Activated T-helper 1 cell treated with anti-CD3 and anti-CD28 coated beads, Interleukin-2, amount 50 U/mL, for 16 hours (primary cell): Measurements from ENCODE around the gene ST6GAL2.

Experiments used
- DNase-seq, 2 donors: peaks; one replicate each; pipeline ENCODE4 v3.0.0-alpha.2; 2020; ENCODE audit warnings: low read depth in 1 of 2, low spot score in 1 of 2

The ST6GAL2 gene

DNA sequence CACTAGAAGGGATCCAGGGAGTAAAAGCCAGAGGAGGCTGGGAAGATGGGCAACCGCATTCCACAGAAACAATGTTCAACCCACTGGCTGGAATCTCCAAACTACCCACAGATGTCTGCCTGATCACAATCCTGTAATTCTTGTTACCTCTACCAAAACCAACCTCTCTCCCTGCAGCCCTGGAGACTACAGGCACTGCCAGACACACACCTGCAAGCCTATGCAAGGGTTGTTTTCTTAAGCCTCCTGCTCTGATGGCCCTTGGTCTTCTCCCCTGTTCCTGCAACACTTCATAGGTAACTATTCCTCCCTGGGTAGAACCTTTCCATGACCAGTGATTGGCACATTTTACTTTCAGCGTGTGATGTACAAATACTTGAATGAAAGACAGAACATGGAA lies 21.9 kb downstream of the ST6GAL2 start:
- no peak for DNase-seq

DNA sequence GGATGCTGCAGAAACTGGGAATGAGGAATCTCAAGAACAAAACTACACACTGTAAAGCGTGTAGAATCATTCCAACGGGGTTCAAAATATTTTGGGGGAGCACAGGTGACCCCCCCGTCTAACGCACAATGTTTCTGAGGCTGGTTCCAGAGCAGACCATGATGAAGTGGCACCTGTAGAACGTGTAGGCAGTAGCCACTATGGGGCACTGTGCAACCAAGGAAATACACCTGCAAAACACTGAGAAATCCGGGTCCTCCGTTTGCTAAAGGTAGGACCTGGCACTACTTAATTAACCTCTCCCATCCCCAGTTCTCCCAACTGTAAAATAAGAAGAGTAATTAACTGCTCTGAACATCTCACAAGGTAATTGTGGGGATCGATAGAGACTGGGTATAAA lies 22.6 kb downstream of the ST6GAL2 start:
- DNase-seq = no peak

DNA sequence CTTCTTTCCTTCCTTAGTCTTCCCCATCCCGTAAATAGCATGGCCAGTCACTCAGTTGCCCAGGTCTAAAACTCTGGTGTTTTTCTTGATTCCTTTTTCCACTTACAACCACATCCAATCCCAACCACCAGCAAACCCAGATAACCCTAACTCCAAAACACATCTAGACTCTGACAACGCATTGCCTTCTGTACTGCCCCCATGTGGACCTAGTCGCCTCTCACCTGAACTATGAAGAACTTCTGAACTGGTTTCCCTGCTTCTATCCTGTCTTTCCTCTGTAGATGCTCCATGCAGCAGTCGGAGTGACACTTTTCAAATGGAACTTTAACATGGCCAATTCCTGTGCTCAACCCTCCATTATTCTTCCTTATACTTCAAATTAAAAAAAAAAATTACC lies 26.5 kb downstream of the ST6GAL2 start:
- no peak for DNase-seq

DNA sequence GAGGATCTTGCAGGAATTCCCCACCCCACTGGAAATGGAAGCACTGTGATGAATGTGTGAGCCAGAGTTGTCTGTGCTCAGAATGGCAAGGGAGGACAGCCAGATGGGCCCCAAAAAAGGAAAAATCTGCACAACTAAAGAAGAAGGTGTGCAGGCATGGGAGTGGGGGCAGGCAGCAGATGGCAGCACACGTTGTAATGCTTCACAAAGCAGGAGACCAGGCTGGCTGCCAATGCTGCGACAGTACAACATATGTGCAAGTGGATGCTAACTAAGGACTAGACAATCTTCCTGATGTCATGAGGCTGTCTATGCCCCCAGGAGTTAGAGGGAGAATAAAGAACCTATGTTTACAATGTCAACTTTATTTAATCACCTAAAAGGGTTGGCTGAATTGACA lies 27.2 kb downstream of the ST6GAL2 start:
- no peak for DNase-seq

DNA sequence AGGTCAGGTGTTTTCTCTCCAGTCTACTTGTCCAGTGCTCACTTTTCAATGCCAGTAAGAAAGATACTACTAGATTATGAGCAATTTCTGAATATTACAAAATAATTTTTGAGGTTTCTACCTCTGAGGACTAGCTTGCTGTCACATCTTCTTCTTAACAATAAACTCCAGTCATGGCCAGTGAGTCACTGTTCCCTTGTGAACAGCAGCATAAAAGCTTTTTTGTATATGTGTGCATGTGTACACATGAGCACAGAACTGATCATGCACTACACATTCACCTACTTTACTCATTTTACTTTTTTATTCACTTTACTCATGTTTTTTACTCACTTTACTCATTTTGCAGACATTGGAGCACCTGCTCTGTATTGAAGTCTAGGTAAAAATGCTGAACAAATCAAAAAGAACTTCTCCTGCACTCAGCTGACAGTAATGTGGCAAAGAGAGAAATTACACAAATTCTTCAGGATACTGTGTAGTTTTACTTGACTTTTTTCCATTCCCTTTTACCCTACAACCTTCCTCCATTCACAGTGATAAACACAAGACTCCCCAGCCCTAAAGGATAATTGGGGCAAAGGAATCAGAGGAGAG lies 28.0 kb downstream of the ST6GAL2 start:
- DNase-seq = no peak

DNA sequence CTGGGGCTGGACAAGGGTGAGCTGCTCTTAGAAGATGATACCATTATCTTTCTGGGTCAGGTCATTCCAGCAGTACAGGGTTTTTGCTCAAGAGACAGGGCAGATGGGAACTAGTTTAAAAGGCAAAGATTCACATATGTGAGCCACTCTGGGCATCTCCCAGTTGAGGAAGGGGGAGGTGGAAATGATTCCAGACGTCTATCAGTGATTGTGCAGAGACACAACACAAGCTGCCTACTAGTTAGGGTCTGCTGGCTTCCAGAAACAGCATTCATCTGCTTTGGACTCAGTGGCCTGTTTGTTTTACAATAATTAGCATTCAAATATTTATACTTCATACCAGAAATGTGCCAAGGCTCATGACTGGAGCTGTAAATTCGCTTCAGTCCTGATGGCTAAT lies 32.3 kb downstream of the ST6GAL2 start:
- DNase-seq = no peak

DNA sequence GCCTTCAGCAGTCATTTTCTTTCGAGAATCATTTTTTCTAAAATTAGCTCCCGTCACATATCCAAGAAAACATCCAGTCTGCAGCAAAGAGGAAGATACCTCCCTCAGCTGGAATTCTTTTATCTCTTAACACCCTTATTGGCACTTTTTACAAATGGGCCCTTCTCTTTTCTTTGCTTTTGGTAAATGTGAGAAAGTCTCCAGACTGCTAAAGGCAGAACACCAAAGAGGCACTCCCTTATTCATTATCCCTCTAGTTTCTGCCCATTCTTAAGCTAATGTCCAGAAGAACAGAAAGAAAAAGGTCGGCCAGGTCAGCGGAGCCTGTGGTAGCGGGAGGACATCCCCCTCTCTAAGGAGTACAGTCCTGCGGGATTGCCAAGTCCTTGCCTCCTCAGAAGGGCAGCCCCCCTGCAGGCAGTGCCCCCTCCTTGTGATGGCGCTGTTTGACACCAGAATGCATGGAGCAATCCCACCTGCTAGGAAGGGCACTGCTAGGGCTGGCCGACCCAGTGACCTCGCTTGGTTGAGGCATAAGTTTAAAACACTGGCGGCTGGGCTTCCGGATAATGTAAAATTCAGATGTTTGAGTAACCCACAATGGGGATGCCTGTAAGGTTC lies 34.0 kb downstream of the ST6GAL2 start:
- DNase-seq = no peak

DNA sequence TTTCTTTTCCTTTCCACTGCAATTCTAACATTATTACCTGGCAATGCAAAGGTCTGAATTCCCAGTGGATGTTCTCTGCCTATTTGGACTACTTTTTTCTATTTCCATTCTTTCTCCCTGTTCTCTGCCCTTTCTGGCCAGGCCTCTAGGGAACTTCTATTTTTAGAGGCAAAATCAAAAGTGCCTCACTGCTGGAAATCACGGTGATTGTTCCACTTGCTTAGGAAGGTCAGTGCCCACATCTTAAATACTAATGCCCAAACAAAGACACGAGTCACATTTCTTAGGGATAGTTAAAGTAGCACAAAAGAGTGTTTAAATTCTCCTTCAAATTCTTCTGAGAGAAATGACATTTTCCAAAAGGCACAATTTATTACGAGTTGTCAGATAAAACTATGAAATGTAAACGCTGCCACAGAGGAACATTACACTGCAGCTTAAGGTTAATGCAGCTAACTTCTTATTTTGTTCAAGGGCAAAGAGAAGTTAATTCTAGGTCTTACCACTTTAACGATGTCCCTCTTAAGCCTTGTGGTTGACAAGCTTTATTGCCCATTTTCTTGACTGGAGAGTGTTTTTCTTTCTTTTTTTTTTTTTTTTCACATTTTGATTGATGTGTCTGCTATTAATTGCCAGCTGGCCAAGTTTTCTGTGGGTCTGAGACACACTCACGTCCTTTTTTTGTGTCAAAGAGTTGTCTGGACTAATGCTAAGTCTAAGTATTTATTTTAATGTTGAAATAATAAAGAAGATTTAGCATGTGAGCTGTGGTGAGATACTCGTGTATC lies 34.7 kb downstream of the ST6GAL2 start:
- DNase-seq = no peak

DNA sequence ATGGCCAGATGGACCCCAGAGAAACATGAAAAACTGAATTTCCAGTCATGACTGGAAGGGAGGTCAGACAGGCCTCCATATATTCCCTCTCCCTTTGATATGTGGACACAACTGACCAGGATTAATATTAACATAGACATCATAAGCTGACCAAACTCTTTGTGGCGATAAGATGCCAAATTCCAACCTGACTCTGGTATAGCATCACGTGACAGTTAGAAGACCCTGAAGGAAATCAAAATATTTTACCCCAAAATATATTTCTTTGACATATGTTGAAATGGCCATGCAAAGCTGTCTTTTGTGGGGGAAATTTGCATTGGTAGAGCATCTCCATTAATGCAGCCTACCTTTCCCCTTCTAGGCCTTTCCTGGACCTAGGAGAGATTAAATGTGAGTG lies 36.7 kb downstream of the ST6GAL2 start:
- DNase-seq = no peak

DNA sequence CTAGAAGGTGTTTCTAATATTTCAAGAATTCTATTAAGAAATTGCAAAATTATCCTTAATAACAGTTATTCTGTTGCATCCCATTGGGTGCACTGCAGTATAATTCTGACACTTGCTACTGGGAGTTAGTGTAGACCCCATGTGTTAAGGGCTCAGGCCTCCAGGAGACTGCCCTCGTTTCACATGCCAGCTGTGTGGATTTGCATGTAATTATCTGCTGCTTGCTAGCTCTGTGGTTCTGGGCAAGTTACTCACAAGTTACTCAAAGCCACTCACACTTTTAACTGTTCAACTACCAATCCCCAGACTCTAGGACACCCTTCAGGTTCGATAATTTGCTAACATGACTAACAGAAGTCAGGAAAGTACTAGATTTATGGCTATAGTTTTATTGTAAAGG lies 38.6 kb downstream of the ST6GAL2 start:
- DNase-seq = no peak

DNA sequence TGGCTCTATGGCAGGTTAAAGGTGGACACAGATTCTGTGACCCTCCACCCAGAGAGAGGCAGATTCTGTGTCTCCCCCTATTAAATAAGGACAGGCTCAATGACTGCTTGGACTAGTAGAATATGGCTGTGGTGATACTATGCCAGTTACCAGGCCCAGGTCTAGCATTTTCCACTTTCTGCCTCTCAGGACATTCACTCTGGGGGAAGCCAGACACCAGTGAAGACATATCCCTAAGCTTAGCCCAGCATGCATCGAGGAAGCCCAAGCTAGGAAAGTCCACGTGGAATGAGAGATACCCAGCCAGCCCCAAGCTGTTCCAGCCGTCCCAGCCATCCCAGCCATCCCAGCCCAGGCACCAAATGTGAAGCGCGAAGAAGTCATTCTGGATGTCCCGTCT lies 40.3 kb downstream of the ST6GAL2 start:
- no peak for DNase-seq

DNA sequence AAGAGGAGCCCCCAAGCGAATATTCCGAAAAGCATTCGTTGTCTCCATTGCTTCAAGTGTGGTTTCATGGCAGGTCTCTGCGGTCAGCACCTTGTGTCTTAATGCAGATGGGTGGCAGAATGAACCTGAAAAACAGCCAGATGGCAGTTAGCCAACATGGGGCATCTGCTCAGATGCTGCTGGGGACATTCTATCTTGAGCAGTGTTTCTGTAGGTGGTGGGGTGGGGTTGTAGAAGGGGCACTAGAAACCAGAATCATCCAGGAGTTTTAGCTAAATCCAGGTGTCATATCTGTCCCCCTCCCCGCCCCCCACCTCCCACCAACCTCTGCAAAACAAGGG lies 42.1 kb downstream of the ST6GAL2 start:
- DNase-seq = no peak

DNA sequence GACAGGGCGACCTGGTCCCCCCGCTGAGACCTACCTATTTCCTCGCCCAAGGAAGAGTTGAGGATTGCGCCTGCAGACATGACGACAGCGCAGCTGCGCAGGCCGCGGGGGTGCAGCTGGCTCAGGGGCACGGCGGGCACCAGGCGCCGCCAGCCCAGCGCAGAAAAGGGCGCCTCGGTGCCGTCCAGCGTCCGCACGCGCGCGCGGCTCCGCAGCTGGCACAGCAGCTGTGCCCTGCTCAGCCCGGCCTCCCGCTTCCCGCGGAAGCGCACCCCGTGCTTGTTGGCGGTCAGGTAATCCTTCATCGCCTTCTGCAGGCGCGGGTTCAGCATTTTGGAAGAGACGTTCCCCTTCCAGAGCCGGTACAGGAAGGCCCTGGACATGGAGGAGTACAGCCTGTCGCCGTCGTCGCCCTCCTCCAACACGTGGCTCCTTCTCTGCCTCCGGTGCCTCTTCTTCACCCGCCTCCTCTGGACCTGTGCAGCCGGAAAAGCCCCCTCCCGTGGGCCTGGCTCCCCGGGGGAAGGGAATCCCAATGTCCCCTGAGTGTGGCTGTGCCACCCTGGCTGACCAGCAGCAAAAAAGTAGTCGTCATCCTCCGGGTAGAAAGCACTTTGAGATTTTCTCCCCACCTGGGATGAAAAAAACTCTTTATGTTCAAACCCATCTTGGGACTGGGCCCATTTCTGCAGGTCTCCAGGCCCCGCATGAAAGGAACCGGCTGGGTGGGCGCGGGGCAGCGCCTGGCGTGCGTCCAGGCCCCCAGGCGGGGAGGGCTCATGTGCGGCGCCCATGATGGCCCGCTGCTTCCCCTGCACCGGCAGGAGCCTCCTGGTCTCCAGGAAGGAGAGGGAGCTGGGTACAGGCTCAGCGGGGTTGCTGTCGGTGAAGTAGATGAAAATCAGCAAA lies 42.7 kb downstream of the ST6GAL2 start:
- DNase-seq = no peak

DNA sequence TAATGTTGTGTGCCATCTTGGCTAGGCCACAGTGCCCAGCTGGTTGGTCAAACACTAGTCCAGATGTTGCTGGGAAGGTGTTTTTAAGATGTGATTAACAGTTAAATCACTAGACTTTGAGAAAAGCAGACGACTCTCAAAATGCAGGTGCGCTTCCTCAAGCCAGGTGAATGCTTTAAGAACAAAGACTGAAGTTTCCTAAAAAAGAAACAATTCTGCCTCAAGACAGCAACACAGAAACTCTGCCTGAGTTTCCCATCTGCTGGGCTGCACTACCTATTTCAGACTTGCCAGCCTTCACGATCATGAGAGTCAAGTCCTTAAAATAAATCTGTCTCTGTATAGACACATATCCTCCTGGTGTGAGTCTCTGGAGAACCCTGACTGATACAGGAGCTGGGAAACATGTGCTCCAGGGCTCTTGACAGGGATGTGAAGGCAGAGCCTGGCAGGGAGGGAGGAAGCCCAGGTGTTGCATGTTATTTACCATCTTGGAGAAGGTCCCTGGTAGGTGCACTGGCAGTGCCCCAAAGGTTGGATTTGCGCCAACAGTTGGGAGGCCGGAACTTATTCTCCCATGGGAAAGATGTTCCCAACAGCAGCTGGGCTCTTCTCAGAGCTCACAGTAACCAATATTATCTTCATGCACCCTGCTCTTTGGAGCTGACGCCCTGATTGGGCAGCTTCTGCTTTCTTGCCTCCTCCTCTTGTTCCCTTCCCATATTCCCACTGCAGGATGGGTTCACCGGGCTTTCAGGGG lies 43.9 kb downstream of the ST6GAL2 start:
- DNase-seq = no peak

DNA sequence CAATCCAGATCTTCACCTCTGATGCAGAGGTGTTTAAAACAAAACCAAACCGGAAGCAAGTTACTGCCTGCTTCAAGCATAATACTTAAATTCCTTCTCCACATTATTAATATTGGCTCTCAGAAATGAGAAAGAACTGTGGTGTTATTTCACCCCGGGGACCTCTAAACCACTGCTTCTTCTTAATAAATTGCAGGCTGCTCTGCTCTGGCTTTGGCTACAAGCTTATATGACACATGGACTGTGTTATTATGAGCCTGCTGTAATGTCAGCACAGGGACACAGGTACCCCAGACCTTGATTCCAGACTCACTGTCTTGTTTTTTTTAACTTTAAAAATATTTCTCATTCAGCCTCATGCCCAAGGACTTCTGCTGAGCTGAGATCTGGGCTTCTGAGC lies 45.1 kb downstream of the ST6GAL2 start:
- no peak for DNase-seq

DNA sequence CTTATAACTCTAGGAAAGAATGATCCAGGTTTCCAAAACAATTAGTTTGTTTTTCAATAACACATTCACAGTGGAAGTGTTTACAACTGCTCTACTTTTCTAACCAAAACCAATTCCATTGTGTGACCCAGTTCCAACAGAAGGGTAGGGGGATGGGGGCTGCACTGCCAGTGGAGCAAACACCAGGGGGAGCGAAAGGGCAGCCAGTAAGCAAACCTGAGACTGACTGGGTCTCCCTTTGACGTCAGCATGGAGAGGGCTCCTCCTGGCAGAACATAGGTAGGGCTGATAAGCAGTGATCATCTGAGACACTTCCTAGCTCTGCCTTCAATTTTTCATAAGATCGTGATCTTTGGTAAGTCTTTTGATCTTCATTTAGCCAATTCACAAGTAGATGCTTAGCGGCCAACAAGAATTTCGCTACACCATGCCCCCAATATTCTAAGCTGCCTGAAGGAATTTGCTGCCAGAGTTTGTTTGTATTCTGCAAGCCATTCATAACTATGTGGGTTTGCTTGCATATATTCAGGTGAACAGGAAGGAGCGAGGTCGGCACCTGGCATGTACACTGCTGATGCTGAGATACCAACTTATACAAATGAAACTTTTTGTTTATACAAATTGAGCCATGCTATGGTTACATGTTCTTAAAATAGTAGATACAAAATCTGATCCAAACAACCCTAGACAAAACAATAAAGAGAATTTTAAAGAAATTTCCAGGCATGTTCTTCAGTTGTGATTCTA lies 45.9 kb downstream of the ST6GAL2 start:
- DNase-seq = no peak

DNA sequence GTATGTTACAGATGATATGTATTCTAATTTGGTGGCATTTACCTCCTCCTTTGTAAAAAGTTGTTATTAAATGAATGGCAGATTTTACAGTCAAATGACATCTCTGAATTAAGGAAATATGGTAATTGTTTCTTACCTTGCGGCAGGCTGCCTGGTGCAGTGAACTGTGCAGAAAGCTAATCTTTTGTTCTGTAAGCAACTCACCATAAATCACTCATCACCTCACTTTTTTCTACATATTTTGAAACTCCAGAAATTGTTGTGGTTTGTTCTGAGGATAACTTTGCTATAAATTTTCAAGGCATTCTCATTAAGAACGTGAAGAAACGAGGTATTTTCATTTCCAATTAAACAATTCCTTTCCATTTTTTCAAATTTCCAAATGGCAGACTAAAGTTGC lies 52.7 kb downstream of the ST6GAL2 start:
- no peak for DNase-seq

DNA sequence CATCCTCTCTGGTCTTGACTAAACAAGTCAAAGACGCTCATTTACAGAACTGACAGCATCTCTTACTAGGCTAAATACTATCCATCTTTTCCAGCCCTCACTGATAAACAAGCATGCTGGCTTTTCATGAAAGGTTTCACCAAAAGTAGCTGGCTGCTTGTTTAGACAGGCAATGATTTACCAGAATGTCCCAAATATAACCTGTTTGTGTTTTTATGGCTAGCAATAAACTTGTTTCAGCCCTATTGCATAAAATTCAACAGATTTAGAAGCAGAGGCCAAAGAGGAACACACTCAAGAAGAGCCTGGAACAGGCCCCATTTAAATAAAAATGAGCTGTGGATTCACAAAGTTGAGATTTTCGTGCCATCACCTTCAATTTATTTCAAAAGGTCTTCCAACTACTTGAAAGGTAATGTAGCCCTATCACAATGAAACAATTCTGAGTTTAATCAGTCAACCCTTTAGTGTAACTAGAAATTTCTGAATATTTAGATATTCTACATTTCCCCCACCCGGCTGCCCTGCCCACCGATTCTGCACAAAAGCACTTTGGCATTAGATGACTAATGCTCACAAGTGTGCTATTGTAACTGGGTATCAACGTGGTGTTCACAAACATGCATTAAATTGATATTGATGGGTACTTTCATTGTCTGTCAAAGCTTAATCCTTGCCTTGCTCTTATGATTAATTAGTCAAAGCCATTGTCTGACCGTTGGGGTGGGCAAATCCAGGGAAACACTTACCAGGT lies 54.0 kb downstream of the ST6GAL2 start:
- no peak for DNase-seq

DNA sequence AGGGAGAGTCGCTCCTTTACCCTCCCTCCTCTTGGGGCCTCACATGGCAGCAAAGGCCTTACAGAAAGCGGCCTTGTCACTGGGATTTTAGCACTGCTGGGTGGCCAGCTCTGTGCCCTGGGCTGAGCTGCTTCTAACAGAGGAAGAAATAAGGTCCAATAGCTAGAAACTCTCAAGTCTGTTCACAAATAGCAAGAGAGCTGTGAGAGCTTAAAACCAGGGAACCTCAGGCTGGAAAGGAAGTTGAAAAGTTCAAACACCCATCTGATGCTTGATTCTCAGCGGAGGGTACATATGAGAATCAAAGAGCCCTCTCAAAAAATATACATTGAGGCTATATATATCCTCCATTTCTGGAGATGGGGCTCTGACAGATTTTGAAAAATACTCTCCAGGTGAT lies 54.7 kb downstream of the ST6GAL2 start:
- no peak for DNase-seq

DNA sequence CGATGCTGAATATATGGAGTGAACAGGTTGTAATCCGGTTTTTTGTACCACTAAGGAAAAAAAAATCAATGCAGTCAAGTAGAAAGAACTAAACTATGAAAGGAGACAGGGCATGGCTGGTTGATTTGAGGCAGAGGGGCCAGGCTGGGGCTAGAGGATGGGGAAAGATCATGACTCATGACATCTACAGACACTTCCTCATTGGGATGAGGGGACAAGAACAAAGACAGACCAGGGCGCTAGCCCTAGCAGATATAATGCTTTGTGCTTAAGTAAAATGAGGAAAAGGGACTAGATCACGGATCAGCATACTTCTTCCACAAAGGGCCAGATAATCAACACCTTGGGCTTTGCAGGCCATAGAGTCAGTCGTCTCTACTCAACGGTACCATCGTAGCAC lies 55.8 kb downstream of the ST6GAL2 start:
- no peak for DNase-seq
